Measurements from ENCODE around the gene PCNT.
A peak's percentile ranks its signal among the peaks of the same experiment; 100 is the strongest.

PCNT gene

DNA sequence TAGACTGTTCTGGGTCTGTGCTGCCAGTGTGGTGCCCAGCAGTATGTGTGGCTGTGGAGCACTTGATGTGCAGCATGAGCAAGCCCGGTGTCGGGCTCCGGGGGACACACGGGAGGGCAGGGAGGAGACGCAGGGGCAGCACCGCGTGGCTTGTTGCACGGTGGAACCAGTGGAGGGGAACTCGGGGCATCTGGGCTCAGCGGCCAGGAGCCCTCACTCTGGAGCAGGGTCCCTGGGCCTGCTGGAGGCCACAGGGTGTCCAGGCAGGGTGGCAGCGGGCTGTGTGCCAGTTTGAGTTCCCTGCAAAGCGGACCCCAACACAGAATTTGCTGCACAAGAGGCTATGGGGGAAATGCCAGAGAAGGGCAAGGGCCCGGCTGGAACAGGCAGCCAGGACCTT lies 30.6 kb downstream of the PCNT start:
- Mint-ChIP-seq H3K36me3 (ENCODE audit: low read depth) (peaks cover 24% of the 10 kb centered on the region), H3K9me3 (no peaks in the 10 kb centered on the region), H3K4me1 (ENCODE audit: low read depth) (no peaks in the 10 kb centered on the region), H3K27ac (no peak overlapping the region), H3K27me3 (ENCODE audit: low read depth) (no peaks in the 10 kb centered on the region), H3K4me3 (no peak overlapping the region)

DNA sequence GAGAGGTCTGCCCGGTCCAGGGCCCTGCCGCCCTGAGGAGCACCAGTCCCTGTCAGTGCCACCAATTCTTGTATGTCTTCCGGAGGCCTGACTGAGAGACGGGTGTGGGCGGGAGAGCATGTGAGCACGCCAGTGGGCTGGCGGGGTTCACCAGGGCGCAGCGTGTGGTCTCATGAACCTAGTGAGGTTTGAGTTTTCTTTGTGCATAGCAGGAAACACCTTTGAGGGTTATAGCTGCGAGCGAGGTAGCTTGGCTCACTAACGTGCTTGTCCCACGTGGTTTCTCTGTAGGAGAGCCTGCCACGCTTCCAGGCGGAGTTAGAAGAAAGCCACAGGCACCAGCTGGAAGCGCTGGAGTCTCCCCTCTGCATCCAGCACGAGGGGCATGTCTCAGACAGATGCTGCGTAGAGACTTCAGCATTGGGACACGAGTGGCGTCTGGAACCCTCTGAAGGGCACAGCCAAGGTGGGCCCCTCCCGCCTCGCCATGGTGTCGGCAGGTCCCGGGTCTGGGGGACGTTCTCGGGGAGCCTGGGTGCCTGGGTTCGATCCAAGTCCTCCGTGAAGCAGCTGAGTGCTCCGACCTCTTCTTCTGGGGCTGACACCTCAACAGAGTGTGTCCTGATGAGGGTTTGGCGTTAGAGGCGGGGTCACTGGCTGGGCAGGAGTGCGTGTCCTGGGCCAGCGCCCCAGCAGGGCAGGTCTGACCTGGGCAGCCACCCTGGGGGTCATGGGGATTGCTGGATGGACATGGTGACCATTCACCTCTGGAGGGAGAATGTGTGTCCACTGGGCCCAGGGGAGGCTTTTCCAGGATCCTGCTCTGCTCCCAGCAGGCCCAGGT lies 31.4 kb downstream of the PCNT start:
- Mint-ChIP-seq H3K27ac (no peak overlapping the region), H3K36me3 (ENCODE audit: low read depth) (peaks cover 19% of the 10 kb centered on the region), H3K27me3 (ENCODE audit: low read depth) (no peaks in the 10 kb centered on the region), H3K9me3 (no peaks in the 10 kb centered on the region), H3K4me1 (ENCODE audit: low read depth) (no peaks in the 10 kb centered on the region), H3K4me3 (no peak overlapping the region)

DNA sequence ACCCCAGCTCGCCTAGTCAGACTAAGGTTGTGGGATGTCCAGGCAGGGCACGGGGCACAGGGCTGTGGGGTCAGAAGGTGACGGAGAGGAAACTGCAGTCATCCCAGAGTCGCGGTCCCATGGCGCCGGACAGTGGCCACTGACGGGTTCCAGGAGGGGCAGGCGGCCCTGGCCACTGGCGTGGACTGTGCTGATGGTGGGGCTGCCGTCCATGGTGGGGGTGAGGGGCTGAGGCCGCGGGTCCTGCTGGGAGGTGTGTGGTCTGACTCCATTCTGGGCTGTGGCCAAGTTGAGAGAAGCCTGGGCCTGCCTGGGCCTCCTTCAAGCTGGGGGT lies 32.0 kb downstream of the PCNT start:
- peaks cover 1% of the 10 kb centered on the region for H3K4me1 Mint-ChIP-seq (ENCODE audit: low read depth)
- H3K36me3 Mint-ChIP-seq (ENCODE audit: low read depth), result peaks cover 22% of the 10 kb centered on the region
- no peak overlapping the region for H3K4me3 Mint-ChIP-seq
- no peaks in the 10 kb centered on the region for H3K27me3 Mint-ChIP-seq (ENCODE audit: low read depth)
- H3K27ac Mint-ChIP-seq, result no peak overlapping the region
- H3K9me3 Mint-ChIP-seq, result no peaks in the 10 kb centered on the region

DNA sequence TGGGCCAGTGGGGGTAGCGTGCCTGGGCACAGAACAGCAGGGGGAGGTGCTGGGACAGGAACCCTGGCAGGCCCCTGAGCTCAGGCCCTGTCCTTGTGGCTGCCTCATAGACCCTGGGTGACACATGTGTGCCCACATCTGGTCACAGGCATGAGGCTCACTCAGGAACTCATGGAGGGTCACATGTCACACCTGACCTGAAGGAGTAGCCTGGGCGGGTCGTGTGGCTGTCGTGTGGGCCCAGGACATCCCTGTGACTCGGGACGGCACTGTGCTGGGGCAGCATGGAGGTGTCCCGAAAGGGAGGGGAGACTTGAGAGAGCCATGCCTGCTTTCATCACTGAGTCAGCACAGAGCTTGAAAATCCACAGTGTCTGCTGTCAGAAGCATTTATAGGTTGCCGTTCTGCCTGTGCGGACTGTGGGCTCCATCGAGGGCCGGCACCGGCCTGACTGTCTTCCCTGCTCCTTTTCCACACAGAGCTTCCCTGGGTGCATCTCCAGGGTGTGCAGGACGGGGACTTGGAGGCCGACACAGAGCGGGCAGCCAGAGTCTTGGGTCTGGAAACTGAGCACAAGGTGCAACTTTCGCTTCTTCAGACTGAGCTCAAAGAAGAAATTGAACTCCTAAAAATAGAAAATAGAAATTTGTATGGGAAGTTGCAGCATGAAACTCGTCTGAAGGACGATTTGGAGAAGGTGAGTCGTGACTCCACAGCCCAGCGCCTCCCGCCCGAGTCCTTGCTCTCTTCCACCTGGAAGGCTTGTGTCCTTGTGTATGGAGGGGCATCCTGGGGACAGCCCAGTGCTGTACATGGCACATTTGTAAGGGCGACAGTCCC lies 32.8 kb downstream of the PCNT start:
- Mint-ChIP-seq H3K27me3 (ENCODE audit: low read depth) (no peaks in the 10 kb centered on the region), H3K27ac (no peak overlapping the region), H3K4me1 (ENCODE audit: low read depth) (peaks cover 1% of the 10 kb centered on the region), H3K4me3 (no peak overlapping the region), H3K9me3 (no peaks in the 10 kb centered on the region), H3K36me3 (ENCODE audit: low read depth) (peaks cover 19% of the 10 kb centered on the region)

DNA sequence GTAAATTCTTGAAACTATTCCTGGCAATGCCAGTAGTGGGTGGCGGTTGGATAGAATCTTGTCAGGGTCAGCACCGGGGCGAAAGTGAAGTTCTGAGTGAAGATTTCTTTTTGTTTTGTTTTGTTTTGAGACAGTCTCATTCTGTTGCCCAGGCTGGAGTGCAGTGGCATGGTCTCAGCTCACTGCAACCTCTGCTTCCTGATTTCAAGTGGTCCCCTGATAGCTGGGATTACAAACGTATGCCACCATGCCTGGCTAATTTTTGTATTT lies 33.3 kb downstream of the PCNT start:
- Mint-ChIP-seq H3K36me3 (ENCODE audit: low read depth) (peaks cover 22% of the 10 kb centered on the region), H3K4me1 (ENCODE audit: low read depth) (peaks cover 1% of the 10 kb centered on the region), H3K27ac (no peak overlapping the region), H3K27me3 (ENCODE audit: low read depth) (no peaks in the 10 kb centered on the region), H3K4me3 (no peak overlapping the region), H3K9me3 (no peaks in the 10 kb centered on the region)

DNA sequence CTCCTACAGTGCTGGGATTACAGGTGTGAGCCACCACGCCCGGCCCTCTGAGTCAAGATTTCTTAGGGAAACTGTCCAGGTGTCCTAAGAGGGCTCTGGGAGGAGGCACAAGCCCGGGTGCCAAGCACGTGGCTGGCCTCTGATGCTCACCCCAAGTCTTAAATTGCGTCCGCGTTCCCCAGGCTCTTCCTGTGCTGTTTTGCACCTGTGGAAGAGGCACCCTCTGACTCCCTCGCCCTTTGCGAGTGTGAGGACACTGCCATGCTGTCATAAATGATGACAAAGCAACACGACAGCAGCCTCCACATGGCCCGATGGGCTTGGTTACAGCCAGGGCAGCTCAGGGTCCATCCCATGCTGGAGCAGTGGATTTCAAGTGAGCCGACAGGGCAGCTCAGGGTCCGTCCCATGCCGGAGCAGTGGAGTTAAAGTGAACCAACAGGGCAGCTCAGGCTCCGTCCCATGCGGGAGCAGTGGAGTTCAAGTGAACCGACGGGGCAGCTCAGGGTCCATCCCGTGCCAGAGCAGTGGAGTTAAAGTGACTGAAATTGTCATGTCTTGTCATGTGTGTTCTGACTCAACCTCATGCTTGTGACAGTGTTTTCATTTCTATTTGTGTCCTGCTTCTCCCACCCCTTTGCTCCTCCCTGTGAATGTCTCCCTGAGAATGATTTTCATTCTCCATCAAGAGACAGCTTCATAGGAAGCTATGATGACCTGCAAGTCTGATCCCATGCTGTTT lies 33.9 kb downstream of the PCNT start:
- no peak overlapping the region for H3K27ac Mint-ChIP-seq
- H3K27me3 Mint-ChIP-seq (ENCODE audit: low read depth), result no peaks in the 10 kb centered on the region
- H3K9me3 Mint-ChIP-seq, result no peaks in the 10 kb centered on the region
- peaks cover 22% of the 10 kb centered on the region for H3K36me3 Mint-ChIP-seq (ENCODE audit: low read depth)
- peaks cover 1% of the 10 kb centered on the region for H3K4me1 Mint-ChIP-seq (ENCODE audit: low read depth)
- no peak overlapping the region for H3K4me3 Mint-ChIP-seq

DNA sequence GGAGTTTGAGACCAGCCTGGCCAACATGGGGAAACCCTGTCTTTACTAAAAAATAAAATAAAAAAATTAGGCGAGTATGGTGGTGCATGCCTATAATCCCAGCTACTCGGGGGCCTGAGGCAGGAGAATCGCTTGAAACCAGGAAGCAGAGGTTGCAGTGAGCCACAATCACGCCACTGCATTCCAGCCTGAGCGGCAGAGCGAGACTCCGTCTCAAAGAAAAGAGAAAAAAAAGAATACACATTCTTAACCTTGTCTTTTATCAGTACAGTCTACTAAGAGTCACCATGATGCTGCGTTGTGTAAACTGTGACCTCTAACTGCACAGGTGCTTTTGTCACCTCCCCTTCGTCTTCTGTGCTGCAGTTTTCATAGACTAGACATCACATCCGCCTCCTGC lies 37.2 kb downstream of the PCNT start:
- peaks cover 1% of the 10 kb centered on the region for H3K4me1 Mint-ChIP-seq (ENCODE audit: low read depth)
- no peak overlapping the region for H3K27ac Mint-ChIP-seq
- no peaks in the 10 kb centered on the region for H3K9me3 Mint-ChIP-seq
- H3K36me3 Mint-ChIP-seq (ENCODE audit: low read depth), result peaks cover 29% of the 10 kb centered on the region
- H3K27me3 Mint-ChIP-seq (ENCODE audit: low read depth), result no peaks in the 10 kb centered on the region
- H3K4me3 Mint-ChIP-seq, result no peak overlapping the region

DNA sequence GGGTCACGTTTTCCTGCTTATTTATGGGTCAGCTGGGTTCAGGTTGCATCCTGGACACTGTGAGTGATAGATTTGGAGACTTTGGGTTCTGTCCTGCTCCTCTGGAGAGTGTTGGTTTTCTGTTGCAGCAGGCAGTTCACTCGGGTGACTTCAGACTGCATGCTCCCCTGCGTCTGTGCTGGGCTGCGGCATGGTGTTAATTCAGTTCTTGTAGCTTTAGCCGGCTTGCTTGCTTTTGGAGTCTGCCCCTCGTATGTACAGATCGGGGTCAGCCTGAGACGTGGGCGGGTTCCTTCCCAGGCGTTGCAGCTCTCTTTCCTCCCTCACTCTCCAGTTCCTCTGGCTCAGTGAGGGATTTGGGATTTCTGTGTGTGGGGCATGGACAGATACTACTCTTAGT lies 38.0 kb downstream of the PCNT start:
- Mint-ChIP-seq H3K36me3 (ENCODE audit: low read depth) (peaks cover 36% of the 10 kb centered on the region), H3K27ac (no peak overlapping the region), H3K4me3 (no peak overlapping the region), H3K4me1 (ENCODE audit: low read depth) (peaks cover 1% of the 10 kb centered on the region), H3K27me3 (ENCODE audit: low read depth) (no peaks in the 10 kb centered on the region), H3K9me3 (no peaks in the 10 kb centered on the region)

DNA sequence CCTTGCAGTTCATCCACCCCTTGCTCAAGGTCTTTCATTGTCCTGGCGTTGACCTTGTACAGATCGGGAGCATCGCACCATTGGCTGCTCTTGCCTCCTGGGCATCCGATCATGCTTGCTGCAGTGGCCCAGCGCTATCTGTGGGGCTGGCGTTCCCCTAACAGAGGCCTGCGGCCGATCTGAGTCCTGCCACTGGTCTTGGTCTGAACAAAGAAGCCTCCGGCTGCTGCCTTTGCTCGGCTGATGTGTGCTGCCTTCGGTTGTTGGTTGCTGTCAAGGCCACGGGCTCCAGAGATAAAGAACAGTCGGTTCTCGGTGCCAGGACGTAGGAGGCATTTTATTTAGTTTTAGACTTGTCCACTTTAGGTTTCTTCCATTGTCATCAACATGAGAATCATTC lies 39.0 kb downstream of the PCNT start:
- peaks cover 5% of the 10 kb centered on the region for H3K4me1 Mint-ChIP-seq (ENCODE audit: low read depth)
- H3K36me3 Mint-ChIP-seq (ENCODE audit: low read depth), result peaks cover 33% of the 10 kb centered on the region
- no peak overlapping the region for H3K27ac Mint-ChIP-seq
- no peaks in the 10 kb centered on the region for H3K27me3 Mint-ChIP-seq (ENCODE audit: low read depth)
- H3K4me3 Mint-ChIP-seq, result no peak overlapping the region
- no peaks in the 10 kb centered on the region for H3K9me3 Mint-ChIP-seq

DNA sequence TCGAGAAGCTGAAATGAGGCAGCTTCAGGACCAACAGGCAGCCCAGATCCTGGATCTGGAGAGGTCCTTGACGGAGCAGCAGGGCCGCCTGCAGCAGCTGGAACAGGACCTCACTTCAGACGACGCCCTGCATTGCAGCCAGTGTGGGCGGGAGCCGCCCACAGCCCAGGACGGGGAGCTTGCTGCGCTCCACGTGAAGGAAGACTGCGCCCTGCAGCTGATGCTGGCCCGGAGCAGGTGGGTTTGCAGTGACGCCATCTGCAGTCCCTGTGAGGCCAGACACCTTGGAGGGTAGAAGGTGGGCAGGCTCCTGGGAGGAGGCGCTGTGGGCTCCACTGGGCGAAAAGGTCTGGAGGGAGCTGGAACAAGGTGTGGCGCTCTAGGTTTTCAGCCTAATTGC lies 39.7 kb downstream of the PCNT start:
- no peaks in the 10 kb centered on the region for H3K9me3 Mint-ChIP-seq
- H3K27me3 Mint-ChIP-seq (ENCODE audit: low read depth), result no peaks in the 10 kb centered on the region
- no peak overlapping the region for H3K4me3 Mint-ChIP-seq
- H3K27ac Mint-ChIP-seq, result no peak overlapping the region
- H3K36me3 Mint-ChIP-seq (ENCODE audit: low read depth), result peaks cover 35% of the 10 kb centered on the region
- peaks cover 10% of the 10 kb centered on the region for H3K4me1 Mint-ChIP-seq (ENCODE audit: low read depth)

DNA sequence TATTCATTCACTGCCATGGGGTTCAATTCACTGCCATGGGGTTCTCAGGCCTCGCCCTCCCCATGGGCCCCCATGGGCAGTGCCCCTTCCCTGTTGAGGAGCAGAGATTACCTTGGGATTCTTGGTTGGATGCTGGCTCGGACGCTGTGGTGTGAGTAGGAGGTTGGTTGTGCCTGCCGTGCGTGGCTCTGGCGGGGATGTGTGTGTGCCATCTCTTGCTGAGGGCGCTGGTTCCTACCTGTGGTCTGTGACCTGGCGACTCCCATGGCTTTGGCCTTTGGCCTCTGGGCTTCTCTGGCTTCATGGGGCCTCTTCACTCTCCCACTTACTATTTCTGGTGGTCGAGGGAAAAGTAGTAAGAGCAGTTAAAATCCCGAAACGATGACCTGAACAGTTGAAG lies 42.1 kb downstream of the PCNT start:
- H3K36me3 Mint-ChIP-seq (ENCODE audit: low read depth), result peaks cover 39% of the 10 kb centered on the region
- H3K27ac Mint-ChIP-seq, result no peak overlapping the region
- no peaks in the 10 kb centered on the region for H3K27me3 Mint-ChIP-seq (ENCODE audit: low read depth)
- no peak overlapping the region for H3K4me3 Mint-ChIP-seq
- no peaks in the 10 kb centered on the region for H3K9me3 Mint-ChIP-seq
- peaks cover 19% of the 10 kb centered on the region for H3K4me1 Mint-ChIP-seq (ENCODE audit: low read depth)

DNA sequence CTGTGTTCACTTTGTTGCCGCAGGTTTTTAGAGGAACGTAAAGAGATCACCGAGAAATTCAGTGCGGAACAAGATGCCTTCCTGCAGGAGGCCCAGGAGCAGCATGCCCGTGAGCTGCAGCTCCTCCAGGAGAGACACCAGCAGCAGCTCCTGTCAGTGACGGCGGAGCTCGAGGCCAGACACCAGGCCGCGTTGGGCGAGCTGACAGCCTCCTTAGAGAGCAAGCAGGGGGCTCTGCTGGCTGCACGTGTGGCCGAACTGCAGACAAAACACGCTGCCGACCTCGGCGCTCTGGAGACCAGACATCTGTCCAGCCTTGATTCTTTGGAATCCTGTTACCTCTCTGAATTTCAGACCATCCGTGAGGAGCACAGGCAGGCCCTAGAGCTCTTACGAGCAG lies 42.6 kb downstream of the PCNT start:
- Mint-ChIP-seq H3K9me3 (no peaks in the 10 kb centered on the region), H3K36me3 (ENCODE audit: low read depth) (peaks cover 38% of the 10 kb centered on the region), H3K4me3 (no peak overlapping the region), H3K4me1 (ENCODE audit: low read depth) (peaks cover 19% of the 10 kb centered on the region), H3K27me3 (ENCODE audit: low read depth) (no peaks in the 10 kb centered on the region), H3K27ac (no peak overlapping the region)

DNA sequence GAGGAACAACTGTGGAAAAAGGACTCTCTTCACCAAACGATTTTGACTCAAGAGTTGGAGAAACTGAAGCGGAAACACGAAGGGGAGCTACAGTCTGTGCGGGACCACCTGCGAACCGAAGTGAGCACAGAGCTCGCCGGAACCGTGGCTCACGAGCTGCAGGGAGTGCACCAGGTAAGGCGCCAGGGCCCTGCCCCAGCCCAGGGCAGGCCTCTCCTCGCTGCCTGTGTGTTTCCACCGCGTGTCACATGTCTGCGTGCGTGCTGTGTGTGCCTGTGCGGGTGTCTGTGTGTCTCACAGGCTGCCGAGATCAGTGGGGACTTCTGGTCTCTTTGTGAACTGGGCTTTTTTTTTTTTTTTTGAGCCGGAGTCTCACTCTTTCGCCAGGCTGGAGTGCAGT lies 43.0 kb downstream of the PCNT start:
- H3K36me3 Mint-ChIP-seq (ENCODE audit: low read depth), result peaks cover 38% of the 10 kb centered on the region
- H3K27ac Mint-ChIP-seq, result no peak overlapping the region

DNA sequence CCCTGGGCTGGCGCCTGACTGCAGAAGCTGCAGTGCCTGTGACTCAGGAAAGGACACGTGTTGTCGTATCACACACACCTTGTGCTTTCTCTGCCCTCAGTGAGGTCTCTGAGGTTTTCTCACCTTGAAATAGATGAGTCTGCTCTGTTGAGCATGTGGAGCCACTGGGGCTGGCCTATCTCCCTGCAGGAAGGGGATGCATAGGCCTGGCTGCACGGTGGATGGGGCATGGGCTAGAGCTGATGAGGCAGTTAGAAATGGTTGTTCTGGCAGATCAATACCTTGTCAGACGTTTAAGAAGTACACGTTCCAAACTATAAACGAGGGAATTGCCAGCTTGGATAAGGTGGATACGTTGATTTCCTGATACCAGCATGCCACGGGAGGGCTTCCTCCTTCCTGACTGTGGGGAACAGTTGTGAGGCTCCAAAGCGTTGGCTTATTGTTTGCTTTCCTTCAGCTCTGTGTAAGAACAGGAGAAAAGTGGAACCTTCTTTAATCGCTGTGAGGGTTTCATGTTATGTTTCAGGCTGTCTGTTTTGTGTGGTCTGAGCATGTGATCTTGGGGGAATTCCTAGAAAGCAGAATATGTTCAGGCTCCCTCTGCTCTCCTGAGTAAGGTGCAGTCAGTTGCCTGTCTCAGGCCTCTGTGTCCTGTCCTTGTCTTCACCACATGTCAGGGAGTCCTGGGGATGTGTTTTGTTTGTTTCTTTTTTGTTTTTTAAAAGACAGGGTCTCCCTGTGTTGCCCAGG lies 44.8 kb downstream of the PCNT start:
- Mint-ChIP-seq H3K36me3 (ENCODE audit: low read depth) (peaks cover 35% of the 10 kb centered on the region), H3K9me3 (no peaks in the 10 kb centered on the region), H3K27me3 (ENCODE audit: low read depth) (no peaks in the 10 kb centered on the region), H3K4me1 (ENCODE audit: low read depth) (peaks cover 21% of the 10 kb centered on the region), H3K4me3 (peak overlapping the region; percentile 63), H3K27ac (peak overlapping the region; percentile 90)

More for the DNA sequence above, 43.0 kb downstream of the PCNT start:
- H3K4me1 Mint-ChIP-seq (ENCODE audit: low read depth), result peaks cover 21% of the 10 kb centered on the region
- H3K27me3 Mint-ChIP-seq (ENCODE audit: low read depth), result no peaks in the 10 kb centered on the region
- no peaks in the 10 kb centered on the region for H3K9me3 Mint-ChIP-seq
- no peak overlapping the region for H3K4me3 Mint-ChIP-seq
